BLaER1 treated with 17β-estradiol and CSF1 and Interleukin-3, amounts not matched to agents 10 nM and 100 nM (cell line): ENCODE results near the gene PUS7.
"Not testable (repeated sequence)": the region's sequence is repeated elsewhere in the genome, so short reads cannot be mapped to it uniquely, and the experiment has no call there.

Source experiments
- H3K27ac ChIP-seq, 11 experiments: shearing (Covaris generic); formaldehyde crosslinking; 2 replicates each; pipeline ENCODE4 v1.8.1; 2022
- H3K27me3 ChIP-seq, 11 experiments: shearing (Covaris generic); formaldehyde crosslinking; 2 replicates each; pipeline ENCODE4 v1.8.1; 2022
- H3K36me3 ChIP-seq, 11 experiments: shearing (Covaris generic); formaldehyde crosslinking; 2 replicates each; pipeline ENCODE4 v1.8.1; 2022
- H3K4me1 ChIP-seq, 10 experiments: shearing (Covaris generic); formaldehyde crosslinking; 2 replicates each; pipeline ENCODE4 v1.8.1; 2022
- H3K4me2 ChIP-seq, 11 experiments: shearing (Covaris generic); formaldehyde crosslinking; 2 replicates each; pipeline ENCODE4 v1.8.1; 2022
- H3K4me3 ChIP-seq, 10 experiments: shearing (Covaris generic); formaldehyde crosslinking; 2 replicates each; pipeline ENCODE4 v1.8.1; 2022
- H3K9ac ChIP-seq, 11 experiments: shearing (Covaris generic); formaldehyde crosslinking; 2 replicates each; pipeline ENCODE4 v1.8.1; 2022
- H3K9me3 ChIP-seq, 11 experiments: shearing (Covaris generic); formaldehyde crosslinking; replicated peaks in 1 of 11; 2 replicates each; pipeline ENCODE4 v1.8.1; 2022
- H4K20me1 ChIP-seq, 11 experiments: shearing (Covaris generic); formaldehyde crosslinking; 2 replicates each; pipeline ENCODE4 v1.8.1; 2022
- Cebpa-rat ChIP-seq, 11 experiments: shearing (Covaris generic); IDR thresholded peaks; 2 replicates each; pipeline ENCODE4 v1.8.1; 2022

Gene PUS7

GRCh38 chr7:105530546-105530945, 8.5 kb upstream of the PUS7 start:
- peak overlapping the region in 4 of 10 experiments; percentile 80 to 90 (median 84); a peak in 4 of 20 replicates for H3K4me3 ChIP-seq
- peaks cover 0 to 27% (median 3%) of the 10 kb centered on the region in 11 experiments; a peak in 9 of 22 replicates for H4K20me1 ChIP-seq
- H3K36me3 ChIP-seq, result peaks cover 2 to 26% (median 12%) of the 10 kb centered on the region in 11 experiments
- H3K27ac ChIP-seq, result peak overlapping the region in 1 of 11 experiments; percentile 82; a peak in 2 of 22 replicates
- peak overlapping the region in 10 of 11 experiments; percentile 80 to 96 (median 87); a peak in 19 of 22 replicates for H3K4me2 ChIP-seq
- peaks cover 17 to 29% (median 22%) of the 10 kb centered on the region in 10 experiments for H3K4me1 ChIP-seq
- H3K9me3 ChIP-seq, result no peaks in the 10 kb centered on the region
- peak overlapping the region in 2 of 11 experiments; percentile 92 to 93; a peak in 1 of 22 replicates for H3K9ac ChIP-seq
- no peak for TF ChIP-seq Cebpa-rat (IDR thresholded peaks at IDR 0.05)
- H3K27me3 ChIP-seq, result no peaks in the 10 kb centered on the region

- Histone ChIP-seq H3K4me3 (no peak overlapping the region), H3K27ac (no peak overlapping the region), H3K9me3 (no peaks in the 10 kb centered on the region), H3K36me3 (peaks cover 0 to 21% (median 8%) of the 10 kb centered on the region in 11 experiments; a peak in 14 of 22 replicates), H3K4me2 (peak overlapping the region in 1 of 11 experiments; percentile 88; a peak in 3 of 22 replicates), H3K4me1 (peaks cover 17 to 29% (median 23%) of the 10 kb centered on the region in 10 experiments), H3K9ac (no peak overlapping the region), H3K27me3 (no peaks in the 10 kb centered on the region), H4K20me1 (peaks cover 0 to 23% (median 0%) of the 10 kb centered on the region in 11 experiments; a peak in 4 of 22 replicates)
- no peak for TF ChIP-seq Cebpa-rat (IDR thresholded peaks at IDR 0.05)
Observed at GRCh38 chr7:105530126-105530525, 8.1 kb upstream of the PUS7 start.

GRCh38 chr7:105527737-105528136, 5.7 kb upstream of the PUS7 start:
- not testable (repeated sequence) for H4K20me1 ChIP-seq, H3K9me3 ChIP-seq, H3K9ac ChIP-seq, H3K4me2 ChIP-seq, H3K27me3 ChIP-seq, H3K36me3 ChIP-seq, H3K4me3 ChIP-seq, H3K27ac ChIP-seq
- peaks cover 12 to 28% (median 23%) of the 10 kb centered on the region in 10 experiments for H3K4me1 ChIP-seq

GRCh38 chr7:105524840-105525239, 2.8 kb upstream of the PUS7 start:
- H3K9me3 ChIP-seq, result no peaks in the 10 kb centered on the region
- peaks cover 0 to 20% (median 11%) of the 10 kb centered on the region in 11 experiments; a peak in 13 of 22 replicates for H4K20me1 ChIP-seq
- H3K27ac ChIP-seq, result no peak overlapping the region
- no peak for TF ChIP-seq Cebpa-rat (IDR thresholded peaks at IDR 0.05)
- peaks cover 0 to 4% (median 1%) of the 10 kb centered on the region in 11 experiments; a peak in 14 of 22 replicates for H3K36me3 ChIP-seq
- no peaks in the 10 kb centered on the region for H3K27me3 ChIP-seq
- H3K4me1 ChIP-seq, result peaks cover 21 to 33% (median 30%) of the 10 kb centered on the region in 10 experiments
- no peak overlapping the region for H3K4me3 ChIP-seq
- H3K4me2 ChIP-seq, result peak overlapping the region in 6 of 11 experiments; percentile 4 to 36 (median 12); a peak in 5 of 22 replicates
- H3K9ac ChIP-seq, result no peak overlapping the region

- H3K27ac ChIP-seq, H3K27me3 ChIP-seq, H3K9me3 ChIP-seq, H3K36me3 ChIP-seq, H3K9ac ChIP-seq, H3K4me3 ChIP-seq: not testable (repeated sequence)
- H4K20me1 ChIP-seq, result peaks cover 0 to 24% (median 16%) of the 10 kb centered on the region in 11 experiments; a peak in 15 of 22 replicates
- H3K4me1 ChIP-seq, result peaks cover 21 to 37% (median 31%) of the 10 kb centered on the region in 10 experiments
- H3K4me2 ChIP-seq, result peak overlapping the region in 3 of 11 experiments; percentile 4 to 16 (median 8); a peak in 2 of 22 replicates
Observed at GRCh38 chr7:105524423-105524822, 2.4 kb upstream of the PUS7 start.

GRCh38 chr7:105521027-105521716, 899 bp downstream of the PUS7 start:
- Histone ChIP-seq H3K27ac (peak overlapping the region; percentile 27 to 87 (median 83); a peak in 21 of 22 replicates), H3K9me3 (no peaks in the 10 kb centered on the region), H3K4me1 (peaks cover 27 to 47% (median 32%) of the 10 kb centered on the region in 10 experiments), H3K4me2 (peak overlapping the region; percentile 78 to 97 (median 90)), H3K9ac (peak overlapping the region; percentile 77 to 93 (median 87)), H3K4me3 (peak overlapping the region; percentile 65 to 92 (median 86)), H3K27me3 (no peaks in the 10 kb centered on the region), H3K36me3 (peaks cover 0 to 41% (median 34%) of the 10 kb centered on the region in 11 experiments; a peak in 17 of 22 replicates), H4K20me1 (peaks cover 0 to 56% (median 48%) of the 10 kb centered on the region in 11 experiments; a peak in 15 of 22 replicates)
- no peak for TF ChIP-seq Cebpa-rat (IDR thresholded peaks at IDR 0.05)

- H3K9ac ChIP-seq, result peak overlapping the region in 9 of 11 experiments; percentile 81 to 93 (median 88); a peak in 17 of 22 replicates
Observed at GRCh38 chr7:105520620-105521019, 1.5 kb downstream of the PUS7 start.

GRCh38 chr7:105519353-105519752, 2.7 kb downstream of the PUS7 start:
- H4K20me1 ChIP-seq, result peaks cover 0 to 74% (median 57%) of the 10 kb centered on the region in 11 experiments; a peak in 15 of 22 replicates
- no peaks in the 10 kb centered on the region for H3K9me3 ChIP-seq
- TF ChIP-seq Cebpa-rat (IDR thresholded peaks at IDR 0.05), result no peak
- peaks cover 0 to 55% (median 36%) of the 10 kb centered on the region in 11 experiments; a peak in 17 of 22 replicates for H3K36me3 ChIP-seq
- H3K27ac ChIP-seq, result no peak overlapping the region
- peaks cover 20 to 39% (median 25%) of the 10 kb centered on the region in 10 experiments for H3K4me1 ChIP-seq
- no peak overlapping the region for H3K4me3 ChIP-seq
- 0 out of 22 replicates have a peak overlapping the region, but pooled peaks of 1 of the 11 experiments have one; percentile 90 for H3K4me2 ChIP-seq
- no peaks in the 10 kb centered on the region for H3K27me3 ChIP-seq
- no peak overlapping the region for H3K9ac ChIP-seq

More at GRCh38 chr7:105520620-105521019, 1.5 kb downstream of the PUS7 start:
- not testable (repeated sequence) for H3K9me3 ChIP-seq, H3K27me3 ChIP-seq, H3K27ac ChIP-seq
- peaks cover 0 to 45% (median 36%) of the 10 kb centered on the region in 11 experiments; a peak in 17 of 22 replicates for H3K36me3 ChIP-seq
- H3K4me2 ChIP-seq, result peak overlapping the region; percentile 78 to 97 (median 90)
- peak overlapping the region in 9 of 10 experiments; percentile 75 to 92 (median 87); a peak in 16 of 20 replicates for H3K4me3 ChIP-seq
- H3K4me1 ChIP-seq, result peaks cover 27 to 48% (median 33%) of the 10 kb centered on the region in 10 experiments
- peaks cover 0 to 62% (median 54%) of the 10 kb centered on the region in 11 experiments; a peak in 15 of 22 replicates for H4K20me1 ChIP-seq

GRCh38 chr7:105515610-105516009, 6.5 kb downstream of the PUS7 start:
- not testable (repeated sequence) for H3K4me3 ChIP-seq, H3K9me3 ChIP-seq, H3K27ac ChIP-seq, H3K4me2 ChIP-seq, H3K9ac ChIP-seq, H3K27me3 ChIP-seq
- Histone ChIP-seq H3K36me3 (peaks cover 0 to 83% (median 50%) of the 10 kb centered on the region in 11 experiments; a peak in 17 of 22 replicates), H4K20me1 (peaks cover 0 to 100% (median 84%) of the 10 kb centered on the region in 11 experiments; a peak in 18 of 22 replicates), H3K4me1 (peaks cover 3 to 39% (median 18%) of the 10 kb centered on the region in 10 experiments)
